ENCODE data around the gene KRT9. TPM values are rescaled to one million over a fixed set of nuclear protein-coding genes. Genes with fewer than 3 reads are reported as not detected.

The KRT9 gene
- total RNA-seq, 2 donors from 2014 or later: not detected

DNA sequence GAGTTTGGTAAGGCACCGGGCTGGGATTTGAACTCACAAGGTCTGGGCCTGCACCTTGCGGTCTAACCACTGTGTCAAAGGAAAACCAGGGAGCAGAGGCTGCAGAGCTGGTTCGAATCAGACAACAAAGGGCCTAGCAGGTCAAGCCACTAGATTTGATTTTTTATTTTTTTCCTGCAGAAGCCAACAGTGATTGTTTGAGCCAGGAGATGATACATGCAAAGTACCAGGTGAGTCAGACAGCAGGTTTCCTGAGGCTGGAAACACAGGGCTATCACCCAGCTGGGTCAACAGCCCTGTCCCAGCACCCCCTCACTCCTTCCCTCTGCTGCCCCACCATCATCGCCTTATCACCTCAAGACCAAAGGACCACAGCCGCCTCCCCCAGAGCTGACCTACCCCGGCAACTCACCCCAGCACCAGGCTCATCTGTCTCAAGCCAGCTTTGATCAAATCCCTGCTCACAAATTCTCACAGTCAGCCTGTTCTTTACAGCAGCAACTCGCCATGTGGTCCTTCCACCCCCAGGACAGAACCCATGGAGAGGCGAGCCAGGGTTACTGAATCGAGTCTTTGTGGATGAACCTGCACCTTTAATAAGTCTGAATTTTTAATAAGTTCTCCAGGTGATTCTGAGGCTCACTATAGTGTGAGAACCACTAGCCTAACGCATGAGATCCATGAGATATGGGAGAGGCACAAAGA is 30.8 kb downstream of the KRT9 start:
- H3K4me3 ChIP-seq: no peak overlapping the region
- H3K27me3 ChIP-seq: no peaks in the 10 kb centered on the region
- intact Hi-C loops (cut with DNase I): no loop called here
- peaks cover 4% of the 10 kb centered on the region for H3K4me1 ChIP-seq
- no peaks in the 10 kb centered on the region for H3K36me3 ChIP-seq (replicated peaks in 1 of 2; ENCODE audit: insufficient read depth in 1 of 2, low read depth in 2 of 2)
- no peak overlapping the region for H3K27ac ChIP-seq
- TF ChIP-seq, protein P1, sequence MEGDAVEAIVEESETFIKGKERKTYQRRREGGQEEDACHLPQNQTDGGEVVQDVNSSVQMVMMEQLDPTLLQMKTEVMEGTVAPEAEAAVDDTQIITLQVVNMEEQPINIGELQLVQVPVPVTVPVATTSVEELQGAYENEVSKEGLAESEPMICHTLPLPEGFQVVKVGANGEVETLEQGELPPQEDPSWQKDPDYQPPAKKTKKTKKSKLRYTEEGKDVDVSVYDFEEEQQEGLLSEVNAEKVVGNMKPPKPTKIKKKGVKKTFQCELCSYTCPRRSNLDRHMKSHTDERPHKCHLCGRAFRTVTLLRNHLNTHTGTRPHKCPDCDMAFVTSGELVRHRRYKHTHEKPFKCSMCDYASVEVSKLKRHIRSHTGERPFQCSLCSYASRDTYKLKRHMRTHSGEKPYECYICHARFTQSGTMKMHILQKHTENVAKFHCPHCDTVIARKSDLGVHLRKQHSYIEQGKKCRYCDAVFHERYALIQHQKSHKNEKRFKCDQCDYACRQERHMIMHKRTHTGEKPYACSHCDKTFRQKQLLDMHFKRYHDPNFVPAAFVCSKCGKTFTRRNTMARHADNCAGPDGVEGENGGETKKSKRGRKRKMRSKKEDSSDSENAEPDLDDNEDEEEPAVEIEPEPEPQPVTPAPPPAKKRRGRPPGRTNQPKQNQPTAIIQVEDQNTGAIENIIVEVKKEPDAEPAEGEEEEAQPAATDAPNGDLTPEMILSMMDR (IDR thresholded peaks at IDR 0.05): no peak
- no peak for TF ChIP-seq POLR2A (IDR thresholded peaks at IDR 0.05)
- H3K9me3 ChIP-seq: no peaks in the 10 kb centered on the region
- no peak for ATAC-seq
- 73 to 77% methylated on average over 10 of the region's 10 CpGs for WGBS, 2 donors
- no peak for DNase-seq

DNA sequence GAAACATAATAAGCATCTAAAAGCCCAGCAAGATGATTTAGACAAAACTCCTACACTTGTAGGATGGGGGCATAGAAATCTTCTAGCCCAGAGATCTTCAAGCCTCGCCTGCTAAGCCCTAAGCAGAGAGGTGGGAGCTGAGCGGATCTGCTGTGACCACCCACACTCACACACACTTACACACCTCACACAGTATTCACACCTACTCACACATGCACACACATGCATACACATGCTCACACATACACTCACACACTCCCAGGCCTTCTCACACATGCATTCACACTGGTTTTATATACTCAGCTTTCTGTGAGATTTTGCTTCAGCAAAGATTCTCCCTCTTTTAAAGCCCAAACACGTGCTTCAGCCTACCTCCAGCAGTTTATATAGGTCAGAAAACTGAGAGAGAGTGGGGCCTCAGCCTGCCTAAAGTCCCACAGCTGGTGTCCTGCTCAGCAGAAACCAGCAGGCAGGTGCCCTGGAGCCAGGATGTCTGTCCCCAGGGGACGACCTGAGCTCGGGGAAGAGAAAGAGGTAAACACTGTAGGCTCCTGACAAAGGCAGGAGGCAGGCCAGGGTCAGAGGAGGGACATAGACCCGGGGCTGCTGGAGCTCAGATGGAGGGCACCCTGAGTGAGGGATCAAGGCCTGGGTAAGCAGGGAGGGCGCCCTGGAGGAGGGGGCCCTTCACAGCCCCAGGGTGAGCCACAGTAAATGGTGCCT is 31.7 kb downstream of the KRT9 start:
- intact Hi-C loops (cut with DNase I): no loop called here
- Histone ChIP-seq H3K4me1 (peaks cover 4% of the 10 kb centered on the region), H3K4me3 (no peak overlapping the region), H3K27ac (no peak overlapping the region), H3K9me3 (no peaks in the 10 kb centered on the region), H3K27me3 (no peaks in the 10 kb centered on the region), H3K36me3 (replicated peaks in 1 of 2; ENCODE audit: insufficient read depth in 1 of 2, low read depth in 2 of 2) (no peaks in the 10 kb centered on the region)
- ATAC-seq: no peak
- no peak for DNase-seq
- 60 to 64% methylated on average over 7 of the region's 7 CpGs for WGBS, 2 donors
- TF ChIP-seq, protein P1 (IDR thresholded peaks at IDR 0.05): no peak
- no peak for TF ChIP-seq POLR2A (IDR thresholded peaks at IDR 0.05)

DNA sequence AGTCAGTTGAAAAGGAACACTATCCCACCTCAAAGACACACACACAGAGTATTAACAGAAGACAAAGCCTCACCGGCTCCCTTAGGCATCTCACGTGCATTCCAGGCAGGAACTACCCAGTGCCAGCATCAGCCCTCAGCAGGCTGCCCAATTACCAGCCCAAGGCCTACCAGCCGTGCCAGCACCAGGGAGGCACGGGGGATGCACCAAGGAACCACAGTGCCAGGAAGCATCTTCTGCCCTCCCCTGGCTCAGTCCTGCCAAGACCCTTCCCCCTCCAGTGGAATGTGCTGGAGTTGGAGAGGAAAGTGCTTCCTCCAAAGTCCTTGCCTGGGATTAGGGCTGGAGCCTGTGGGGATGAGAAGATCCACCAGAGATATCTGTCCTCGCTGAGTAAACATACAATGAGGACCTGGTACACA is 32.8 kb downstream of the KRT9 start:
- DNase-seq (no peak), ATAC-seq (no peak)
- TF ChIP-seq, protein P1 (IDR thresholded peaks at IDR 0.05): no peak
- no peak for TF ChIP-seq POLR2A (IDR thresholded peaks at IDR 0.05)
- Histone ChIP-seq H3K36me3 (replicated peaks in 1 of 2; ENCODE audit: insufficient read depth in 1 of 2, low read depth in 2 of 2) (no peaks in the 10 kb centered on the region), H3K9me3 (no peaks in the 10 kb centered on the region), H3K4me3 (no peak overlapping the region), H3K27me3 (no peaks in the 10 kb centered on the region), H3K27ac (no peak overlapping the region), H3K4me1 (no peaks in the 10 kb centered on the region)
- WGBS, 2 donors: 76 to 79% methylated on average over 5 of the region's 5 CpGs
- intact Hi-C loops (cut with DNase I): no loop called here

DNA sequence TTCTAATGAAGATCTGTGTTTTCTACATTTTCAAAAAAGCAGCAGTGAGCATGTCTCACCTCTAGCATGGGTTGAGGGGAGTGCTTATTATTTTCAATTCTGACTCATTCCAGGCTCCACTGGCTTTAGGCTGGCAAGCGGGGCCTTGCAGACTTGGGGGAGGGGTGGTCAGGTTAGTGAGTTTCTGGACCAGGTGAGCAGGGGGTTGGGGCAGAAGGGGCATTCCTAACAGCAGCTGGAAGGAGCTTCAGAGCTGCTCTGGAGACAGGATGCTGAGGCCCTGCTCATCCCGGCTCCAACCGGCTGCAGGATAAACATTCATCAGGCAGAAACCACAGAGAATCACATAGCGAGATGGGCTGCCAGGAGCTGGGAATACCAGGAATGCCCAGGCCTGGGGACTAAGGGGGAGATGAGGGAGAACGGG is 33.3 kb downstream of the KRT9 start:
- TF ChIP-seq POLR2A (IDR thresholded peaks at IDR 0.05): no peak
- TF ChIP-seq, protein P1 (IDR thresholded peaks at IDR 0.05): no peak
- ATAC-seq: no peak
- no peaks in the 10 kb centered on the region for H3K4me1 ChIP-seq
- no peaks in the 10 kb centered on the region for H3K36me3 ChIP-seq (replicated peaks in 1 of 2; ENCODE audit: insufficient read depth in 1 of 2, low read depth in 2 of 2)
- H3K27me3 ChIP-seq: no peaks in the 10 kb centered on the region
- WGBS, 2 donors: 70 to 74% methylated on average over 5 of the region's 5 CpGs
- DNase-seq: no peak
- H3K9me3 ChIP-seq: no peaks in the 10 kb centered on the region
- intact Hi-C loops (cut with DNase I): no loop called here
- no peak overlapping the region for H3K27ac ChIP-seq
- H3K4me3 ChIP-seq: no peak overlapping the region
